DLD1 (cell line): ENCODE results near the gene SYVN1.
"Not testable (repeated sequence)": the region's sequence is repeated elsewhere in the genome, so short reads cannot be mapped to it uniquely, and the experiment has no call there.

Source experiments
- in situ Hi-C: cut with HindIII; loops from 2 replicates; pipeline ENCODE4 v1.10.0; 2017; ENCODE audit warnings: low sequenced_read_pairs

SYVN1 gene

GRCh38 chr11:65127473-65128181, 6.7 kb downstream of the SYVN1 start:
- in situ Hi-C loops, result no loop called here

- in situ Hi-C loops, result no loop called here
These were observed 7.6 kb downstream of the SYVN1 start for GRCh38 chr11:65126624-65127274.

GRCh38 chr11:65125197-65126056, 8.9 kb downstream of the SYVN1 start:
- in situ Hi-C loops, result no loop called here

- in situ Hi-C loops, result no loop called here
These were observed 9.7 kb downstream of the SYVN1 start for GRCh38 chr11:65124480-65125196.

- in situ Hi-C loops, result no loop called here
These were observed 12.2 kb downstream of the SYVN1 start, which contains the start of the genes FAU and MRPL49 for GRCh38 chr11:65121865-65122696. TSS of gene FAU (minus strand) at chr11:65122134. CDS start at chr11:65121813, 321 bp downstream. TSS of gene MRPL49 (plus strand) at chr11:65122321. CDS start at chr11:65122347, 26 bp downstream.

- in situ Hi-C loops, result no loop called here
These were observed 12.9 kb downstream of the SYVN1 start for GRCh38 chr11:65121447-65121864.

- in situ Hi-C loops, result no loop called here
These were observed 13.5 kb downstream of the SYVN1 start for GRCh38 chr11:65120831-65121230.

- in situ Hi-C loops, result no loop called here
These were observed 14.7 kb downstream of the SYVN1 start for GRCh38 chr11:65119670-65119995.

- in situ Hi-C loops, result not testable (repeated sequence)
These were observed 15.2 kb downstream of the SYVN1 start for GRCh38 chr11:65118891-65119669.

GRCh38 chr11:65118097-65118837, 16.1 kb downstream of the SYVN1 start:
- in situ Hi-C loops, result no loop called here

GRCh38 chr11:65117206-65118096, 16.9 kb downstream of the SYVN1 start, which contains the start of gene ZNHIT2:
TSS of gene ZNHIT2 (minus strand) at chr11:65117701. CDS start at chr11:65117653, 48 bp downstream.
- in situ Hi-C loops, result no loop called here

- in situ Hi-C loops, result no loop called here
These were observed 17.7 kb downstream of the SYVN1 start for GRCh38 chr11:65116370-65117205.

GRCh38 chr11:65115361-65116082, 18.8 kb downstream of the SYVN1 start:
- in situ Hi-C loops, result no loop called here

- in situ Hi-C loops, result no loop called here
These were observed 19.7 kb downstream of the SYVN1 start for GRCh38 chr11:65114538-65115171.

GRCh38 chr11:65113839-65114238, 20.5 kb downstream of the SYVN1 start:
- in situ Hi-C loops, result no loop called here
